ENCODE measurements around the gene ALDH1L2. TPM values are rescaled to one million over a fixed set of nuclear protein-coding genes. Genes with fewer than 3 reads are reported as not detected.
"Not testable (repeated sequence)": the region's sequence is repeated elsewhere in the genome, so short reads cannot be mapped to it uniquely, and the experiment has no call there.

The ALDH1L2 gene
- total and polyA plus RNA-seq, 4 donors = 0.03 to 0.25 (median 0.15) TPM

DNA sequence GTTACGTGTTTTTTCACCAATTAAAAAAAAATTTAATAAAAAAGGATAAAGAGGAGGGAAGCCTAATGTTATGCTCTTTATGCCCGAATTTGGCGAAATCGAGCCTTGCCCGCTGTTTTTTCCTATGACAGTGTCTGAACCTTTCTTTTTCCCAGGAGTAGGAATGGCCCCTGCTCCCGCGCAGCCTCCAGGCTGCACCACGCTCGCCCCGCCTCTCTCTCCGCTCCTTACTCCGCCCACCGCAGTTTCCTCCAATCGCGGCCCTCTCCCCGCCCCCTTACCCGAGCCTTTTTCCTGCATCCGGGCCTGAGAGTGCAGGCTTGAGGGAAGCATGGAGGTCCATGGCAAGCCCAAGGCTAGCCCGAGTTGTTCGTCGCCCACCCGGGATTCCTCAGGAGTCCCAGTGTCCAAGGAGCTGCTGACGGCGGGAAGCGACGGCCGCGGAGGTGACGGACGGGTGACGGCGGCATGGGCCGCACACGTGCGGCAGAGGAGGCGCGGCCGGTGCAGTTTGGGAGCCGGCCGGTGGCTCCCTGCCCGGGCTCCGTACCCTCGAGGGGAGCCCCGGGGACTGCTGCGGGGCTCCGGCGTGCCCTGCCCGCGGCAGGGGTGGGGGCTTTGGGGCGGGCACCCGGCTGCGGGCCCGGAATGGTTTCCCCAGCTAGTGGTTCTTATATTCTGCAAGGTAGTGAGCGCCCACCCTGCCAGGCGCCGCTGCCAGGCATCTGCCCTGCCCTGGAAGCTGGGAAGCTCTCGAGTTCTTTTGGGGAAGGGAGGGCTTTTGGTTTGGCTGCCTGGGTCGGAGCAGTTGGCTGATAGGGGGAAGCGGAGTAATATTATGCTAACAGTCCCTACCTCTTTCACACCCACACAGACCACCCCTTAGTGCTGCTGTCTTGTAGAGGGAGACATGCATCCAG is 98.0 kb downstream of the ALDH1L2 start, which contains the start of gene NOPCHAP1 (continued):
- TF ChIP-seq, protein P1, sequence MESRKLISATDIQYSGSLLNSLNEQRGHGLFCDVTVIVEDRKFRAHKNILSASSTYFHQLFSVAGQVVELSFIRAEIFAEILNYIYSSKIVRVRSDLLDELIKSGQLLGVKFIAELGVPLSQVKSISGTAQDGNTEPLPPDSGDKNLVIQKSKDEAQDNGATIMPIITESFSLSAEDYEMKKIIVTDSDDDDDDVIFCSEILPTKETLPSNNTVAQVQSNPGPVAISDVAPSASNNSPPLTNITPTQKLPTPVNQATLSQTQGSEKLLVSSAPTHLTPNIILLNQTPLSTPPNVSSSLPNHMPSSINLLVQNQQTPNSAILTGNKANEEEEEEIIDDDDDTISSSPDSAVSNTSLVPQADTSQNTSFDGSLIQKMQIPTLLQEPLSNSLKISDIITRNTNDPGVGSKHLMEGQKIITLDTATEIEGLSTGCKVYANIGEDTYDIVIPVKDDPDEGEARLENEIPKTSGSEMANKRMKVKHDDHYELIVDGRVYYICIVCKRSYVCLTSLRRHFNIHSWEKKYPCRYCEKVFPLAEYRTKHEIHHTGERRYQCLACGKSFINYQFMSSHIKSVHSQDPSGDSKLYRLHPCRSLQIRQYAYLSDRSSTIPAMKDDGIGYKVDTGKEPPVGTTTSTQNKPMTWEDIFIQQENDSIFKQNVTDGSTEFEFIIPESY (IDR thresholded peaks at IDR 0.05) = no peak
- no peak for TF ChIP-seq FOXA2 (IDR thresholded peaks at IDR 0.05)
- TF ChIP-seq NR2F2 (IDR thresholded peaks at IDR 0.05) = no peak
- peak; percentile 59 to 69 for TF ChIP-seq RAD21 (IDR thresholded peaks at IDR 0.05)
- TF ChIP-seq GABPA (IDR thresholded peaks at IDR 0.05 in 1 of 2, conservative IDR thresholded peaks at IDR 0.05 in 1 of 2) = peak in 1 of 2 donors; percentile 35
- TF ChIP-seq, protein P2, sequence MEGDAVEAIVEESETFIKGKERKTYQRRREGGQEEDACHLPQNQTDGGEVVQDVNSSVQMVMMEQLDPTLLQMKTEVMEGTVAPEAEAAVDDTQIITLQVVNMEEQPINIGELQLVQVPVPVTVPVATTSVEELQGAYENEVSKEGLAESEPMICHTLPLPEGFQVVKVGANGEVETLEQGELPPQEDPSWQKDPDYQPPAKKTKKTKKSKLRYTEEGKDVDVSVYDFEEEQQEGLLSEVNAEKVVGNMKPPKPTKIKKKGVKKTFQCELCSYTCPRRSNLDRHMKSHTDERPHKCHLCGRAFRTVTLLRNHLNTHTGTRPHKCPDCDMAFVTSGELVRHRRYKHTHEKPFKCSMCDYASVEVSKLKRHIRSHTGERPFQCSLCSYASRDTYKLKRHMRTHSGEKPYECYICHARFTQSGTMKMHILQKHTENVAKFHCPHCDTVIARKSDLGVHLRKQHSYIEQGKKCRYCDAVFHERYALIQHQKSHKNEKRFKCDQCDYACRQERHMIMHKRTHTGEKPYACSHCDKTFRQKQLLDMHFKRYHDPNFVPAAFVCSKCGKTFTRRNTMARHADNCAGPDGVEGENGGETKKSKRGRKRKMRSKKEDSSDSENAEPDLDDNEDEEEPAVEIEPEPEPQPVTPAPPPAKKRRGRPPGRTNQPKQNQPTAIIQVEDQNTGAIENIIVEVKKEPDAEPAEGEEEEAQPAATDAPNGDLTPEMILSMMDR (IDR thresholded peaks at IDR 0.05; ENCODE audit: low read depth, low read length, missing input control) = no peak

DNA sequence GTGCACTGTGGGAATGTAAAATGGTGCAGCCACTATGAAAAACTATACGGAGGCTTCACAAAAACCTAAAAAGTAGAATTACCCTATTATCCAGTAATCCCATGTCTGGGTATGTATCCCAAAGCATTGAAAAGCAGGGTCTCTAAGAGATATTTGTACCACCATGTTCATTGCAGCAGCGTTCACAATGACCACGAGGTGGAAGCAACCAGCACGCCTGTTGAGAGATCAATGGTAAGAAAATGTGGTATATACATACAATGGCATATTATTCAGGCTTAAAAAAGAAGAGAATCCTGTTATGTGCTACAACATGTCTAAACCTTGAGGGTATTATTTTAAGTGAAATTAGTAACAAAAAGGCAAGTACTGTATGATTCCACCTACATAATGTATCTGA is 99.1 kb downstream of the ALDH1L2 start:
- DNase-seq (ENCODE audit: low spot score) = no peak

GRCh38 chr12:104977688-104978087 is 106.6 kb downstream of the ALDH1L2 start:
- H3K36me3 ChIP-seq (ENCODE audit: control insufficient read depth in 4 of 4, insufficient read depth in 3 of 4, low read depth in 1 of 4, low read length in 3 of 4); H3K4me1 ChIP-seq (ENCODE audit: control insufficient read depth in 4 of 4, insufficient read depth in 4 of 4, low read length in 3 of 4); DNase-seq (ENCODE audit: low spot score); H3K4me3 ChIP-seq (ENCODE audit: low read depth in 1 of 3, low read length in 3 of 3); H3K27me3 ChIP-seq (ENCODE audit: control insufficient read depth in 4 of 4, insufficient read depth in 4 of 4, low read length in 3 of 4); H3K9me3 ChIP-seq (ENCODE audit: control insufficient read depth in 4 of 4, low read length in 3 of 4); H3K9ac ChIP-seq (ENCODE audit: low read depth in 1 of 2, low read length in 2 of 2); H3K27ac ChIP-seq (ENCODE audit: low read depth in 1 of 2, low read length in 2 of 2): not testable (repeated sequence)
- 92% methylated on average over 15 of the region's 15 CpGs for WGBS

More for the DNA sequence above, 99.1 kb downstream of the ALDH1L2 start:
- Histone ChIP-seq H3K4me1 (ENCODE audit: control insufficient read depth in 4 of 4, insufficient read depth in 4 of 4, low read length in 3 of 4) (peaks cover 3 to 22% (median 13%) of the 10 kb centered on the region in 4 donors), H3K4me3 (ENCODE audit: low read depth in 1 of 3, low read length in 3 of 3) (no peak overlapping the region), H3K36me3 (ENCODE audit: control insufficient read depth in 4 of 4, insufficient read depth in 3 of 4, low read depth in 1 of 4, low read length in 3 of 4) (peaks cover 0 to 8% (median 2%) of the 10 kb centered on the region in 4 donors), H3K27me3 (ENCODE audit: control insufficient read depth in 4 of 4, insufficient read depth in 4 of 4, low read length in 3 of 4) (no peaks in the 10 kb centered on the region), H3K27ac (ENCODE audit: low read depth in 1 of 2, low read length in 2 of 2) (no peak overlapping the region), H3K9me3 (ENCODE audit: control insufficient read depth in 4 of 4, low read length in 3 of 4) (no peaks in the 10 kb centered on the region), H3K9ac (ENCODE audit: low read depth in 1 of 2, low read length in 2 of 2) (no peak overlapping the region)
- 89% methylated on average over 4 of the region's 4 CpGs for WGBS
- TF ChIP-seq, protein P2 (IDR thresholded peaks at IDR 0.05; ENCODE audit: low read depth, low read length, missing input control) = no peak
- no peak for TF ChIP-seq TAF1 (conservative IDR thresholded peaks at IDR 0.05)
